Fibroblast of peridontal ligament (primary cell): ENCODE data around the gene TRAPPC11.

Experiments used
- DNase-seq: peaks from one replicate; pipeline ENCODE4 v3.0.0-alpha.2; 2010; ENCODE audit errors: extremely low read depth

The TRAPPC11 gene

DNA sequence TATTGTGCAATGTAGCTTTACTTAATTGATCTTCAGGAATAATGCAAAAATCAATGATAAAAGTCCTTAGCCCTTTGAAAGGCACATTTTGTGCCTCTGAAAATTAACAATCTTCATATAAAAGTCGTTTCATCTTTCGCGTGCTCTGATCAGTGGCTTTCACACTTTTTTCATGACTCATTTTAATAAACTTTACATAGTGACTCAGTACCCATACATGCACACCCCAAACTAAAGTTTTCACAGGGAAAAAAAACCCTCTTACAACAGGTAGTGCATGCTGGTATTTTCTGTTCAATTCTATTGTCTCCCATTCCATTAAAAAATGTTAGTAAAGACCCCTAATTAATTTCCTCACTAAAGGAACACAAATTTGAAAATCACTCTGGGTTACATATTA lies 21.6 kb upstream of the TRAPPC11 start:
- peak; percentile 22 for DNase-seq

DNA sequence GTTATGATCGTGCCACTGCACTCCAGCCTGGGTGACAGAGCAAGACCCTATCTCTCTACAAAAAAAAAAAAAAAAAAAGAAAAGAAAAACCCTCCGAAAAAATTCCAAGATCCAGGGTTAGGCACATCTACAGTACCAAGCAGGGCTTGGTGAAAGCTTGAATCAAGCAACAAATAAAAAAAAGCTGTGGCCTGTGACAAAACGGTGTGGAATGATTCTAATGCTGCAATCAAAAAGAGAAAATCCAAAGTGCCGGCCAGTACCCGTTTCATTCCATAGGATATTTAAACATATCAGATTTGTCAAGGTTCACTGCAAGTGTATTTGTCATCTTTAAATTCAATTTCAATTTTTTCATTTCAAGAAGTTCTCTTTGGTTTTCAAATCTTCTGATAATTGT lies 20.7 kb upstream of the TRAPPC11 start:
- peak; percentile 90 for DNase-seq

DNA sequence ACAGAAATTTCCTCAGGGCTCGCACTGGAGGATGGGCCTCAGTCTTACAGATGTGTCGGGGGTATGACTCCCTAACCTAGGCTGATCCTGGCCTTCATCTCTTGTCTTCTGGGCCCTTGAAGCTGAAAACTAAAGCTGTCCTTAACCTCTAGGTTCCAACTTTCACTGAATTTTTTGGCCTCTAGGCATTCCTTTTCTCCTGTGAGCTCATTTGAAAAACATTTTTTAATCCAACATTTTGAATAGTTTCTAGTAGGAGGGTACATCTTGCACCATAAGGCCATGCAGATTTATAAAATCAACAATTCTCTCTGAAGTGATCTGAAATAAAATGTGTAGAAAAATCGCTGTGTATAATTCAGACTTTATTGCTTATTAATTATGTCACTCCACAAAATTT lies 19.8 kb upstream of the TRAPPC11 start:
- peak; percentile 70 for DNase-seq

- no peak for DNase-seq
These were observed 13.8 kb upstream of the TRAPPC11 start for GRCh38 chr4:183645326-183645725.

DNA sequence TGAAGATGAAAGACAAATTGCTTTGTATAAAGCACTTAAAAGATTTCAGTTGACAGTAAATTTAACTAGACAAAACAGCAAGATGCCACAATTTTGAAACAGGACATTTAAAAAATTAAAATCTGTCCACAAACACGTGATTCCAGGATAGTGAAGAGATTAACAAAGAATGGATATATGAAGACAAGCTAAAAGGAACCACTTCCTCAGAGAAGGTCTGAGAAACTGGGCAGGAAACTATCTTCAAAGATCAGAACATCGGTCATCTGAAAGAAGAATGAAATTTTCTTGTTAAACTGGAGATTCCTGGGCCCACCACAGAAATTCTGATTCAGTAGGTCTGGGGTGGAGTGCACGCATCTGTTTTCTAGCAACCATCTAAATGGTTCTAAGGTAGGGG lies 1.5 kb upstream of the TRAPPC11 start:
- no peak for DNase-seq

- DNase-seq = no peak
These were observed 598 bp upstream of the TRAPPC11 start for GRCh38 chr4:183658362-183659028.

DNA sequence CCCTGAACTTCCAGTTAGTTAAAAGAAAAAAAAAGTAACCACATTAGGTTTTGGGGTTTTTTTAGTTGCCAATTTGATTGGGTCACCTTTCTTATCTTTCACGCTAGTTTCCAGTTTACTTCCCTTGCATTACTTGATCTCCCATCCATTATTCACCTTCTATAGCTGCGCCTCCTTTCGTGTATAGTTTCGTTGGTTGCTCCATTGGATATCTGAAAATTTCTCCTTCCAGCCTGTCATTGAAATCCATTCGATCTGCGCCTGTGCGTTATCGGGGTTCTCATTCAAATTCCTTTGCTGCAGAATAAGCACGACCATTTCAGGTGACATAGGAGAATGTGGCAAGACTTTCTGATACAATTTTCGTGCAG lies 764 bp downstream of the TRAPPC11 start:
- DNase-seq = no peak

GRCh38 chr4:183666088-183666487 lies 7.0 kb downstream of the TRAPPC11 start:
- DNase-seq = no peak

DNA sequence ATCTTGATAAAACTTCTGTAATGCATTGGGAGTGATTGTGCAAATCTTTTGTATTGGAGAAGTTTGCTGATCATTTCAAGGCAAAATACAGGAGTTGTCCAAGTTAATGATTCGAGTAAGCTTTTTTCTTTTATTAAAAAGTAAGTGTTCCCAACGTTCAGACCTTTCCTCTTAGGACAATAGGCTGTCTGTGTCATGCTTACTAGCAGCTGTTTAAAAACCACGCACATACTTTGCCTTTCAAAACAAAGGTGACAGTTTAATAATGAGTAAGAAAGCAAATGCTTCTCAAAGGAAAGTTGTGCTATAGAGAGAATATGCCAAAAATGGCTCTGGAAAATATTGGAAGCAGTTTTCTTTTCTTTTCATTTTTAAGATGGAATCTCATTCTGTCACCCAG lies 11.2 kb downstream of the TRAPPC11 start:
- no peak for DNase-seq

DNA sequence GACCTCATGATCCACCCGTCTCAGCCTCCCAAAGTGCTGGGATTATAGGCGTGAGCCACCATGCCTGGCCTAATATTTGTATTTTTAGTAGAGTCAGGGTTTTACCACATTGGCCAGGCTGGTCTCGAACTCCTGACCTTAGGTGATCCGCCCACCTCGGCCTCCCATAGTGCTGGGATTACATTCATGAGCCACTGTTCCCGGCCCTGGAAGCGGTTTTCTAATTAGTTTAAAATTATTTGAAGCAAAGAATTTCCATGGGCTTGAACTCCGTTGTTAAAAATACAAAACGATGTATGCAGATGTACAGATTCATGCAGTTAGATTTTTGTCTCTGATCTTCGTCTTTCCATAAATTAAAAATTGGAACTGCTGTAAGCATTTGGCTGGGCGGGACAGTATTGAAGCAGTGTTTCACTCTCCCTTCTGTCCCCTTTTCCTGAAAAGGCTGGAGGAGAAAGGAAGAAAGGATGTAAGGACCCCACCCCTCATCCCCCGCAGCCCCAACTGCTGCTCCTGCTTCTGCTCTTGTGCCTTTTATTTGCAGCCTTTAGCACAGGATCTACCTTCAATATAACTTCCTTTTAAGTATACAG lies 12.0 kb downstream of the TRAPPC11 start:
- DNase-seq = no peak

DNA sequence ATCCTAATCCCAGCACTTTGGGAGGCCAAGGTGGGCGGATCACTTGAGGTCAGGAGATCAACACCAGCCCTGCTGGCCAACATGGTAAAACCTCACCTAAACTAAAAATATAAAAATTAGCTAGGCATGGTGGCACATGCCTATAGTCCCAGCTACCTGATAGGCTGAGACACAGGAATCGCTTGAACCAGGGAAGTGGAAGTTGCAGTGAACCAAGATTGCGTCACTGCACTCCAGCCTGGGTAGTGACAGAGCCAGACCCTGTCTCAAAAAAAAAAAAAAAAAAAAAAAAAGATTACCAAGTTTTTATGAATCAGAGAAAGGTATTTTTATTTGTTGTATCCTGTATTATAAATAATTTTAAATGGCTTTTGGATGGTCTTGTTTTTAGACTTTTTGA lies 15.1 kb downstream of the TRAPPC11 start:
- DNase-seq = no peak

DNA sequence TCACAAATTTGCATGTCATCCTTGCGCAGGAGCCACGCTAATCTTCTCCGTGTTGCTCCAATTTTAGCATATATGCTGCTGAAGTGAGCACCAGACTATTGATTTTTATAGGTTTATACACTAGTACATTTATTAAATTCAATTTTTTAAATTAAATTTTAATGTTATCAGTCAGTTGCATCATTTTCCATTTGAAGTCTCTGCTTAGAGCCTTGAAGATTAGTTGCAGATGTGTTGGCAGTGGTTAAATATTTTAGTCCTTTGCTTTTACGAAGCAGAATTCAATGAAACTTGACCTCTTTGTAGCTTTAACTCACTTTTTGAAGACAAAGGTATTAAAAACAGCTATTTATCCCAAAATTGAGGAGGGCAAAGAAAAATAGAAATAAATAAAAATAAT lies 16.5 kb downstream of the TRAPPC11 start:
- DNase-seq = peak; percentile 92

DNA sequence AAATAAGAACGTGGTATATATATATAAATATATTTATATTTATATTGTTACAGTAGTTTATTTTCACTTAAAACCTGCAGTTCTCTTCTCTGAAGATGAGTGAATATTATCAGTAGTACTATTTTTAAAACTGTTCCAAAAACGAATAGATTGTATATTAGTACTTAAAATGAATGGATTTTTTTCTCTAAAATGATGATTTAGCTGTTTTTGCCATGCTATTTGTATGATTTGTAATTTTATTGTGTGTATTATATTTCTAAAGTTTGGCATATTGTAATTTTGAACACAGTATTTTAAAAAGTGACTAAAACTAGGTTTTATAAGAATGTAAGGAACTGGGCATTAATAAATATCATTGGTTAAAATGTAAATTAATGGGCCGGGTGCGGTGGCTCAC lies 22.0 kb downstream of the TRAPPC11 start:
- DNase-seq = no peak

- no peak for DNase-seq
These were observed 27.4 kb downstream of the TRAPPC11 start for GRCh38 chr4:183686461-183686860.

GRCh38 chr4:183688216-183688615 lies 29.1 kb downstream of the TRAPPC11 start:
- no peak for DNase-seq

- no peak for DNase-seq
These were observed 31.9 kb downstream of the TRAPPC11 start for GRCh38 chr4:183691006-183691405.

DNA sequence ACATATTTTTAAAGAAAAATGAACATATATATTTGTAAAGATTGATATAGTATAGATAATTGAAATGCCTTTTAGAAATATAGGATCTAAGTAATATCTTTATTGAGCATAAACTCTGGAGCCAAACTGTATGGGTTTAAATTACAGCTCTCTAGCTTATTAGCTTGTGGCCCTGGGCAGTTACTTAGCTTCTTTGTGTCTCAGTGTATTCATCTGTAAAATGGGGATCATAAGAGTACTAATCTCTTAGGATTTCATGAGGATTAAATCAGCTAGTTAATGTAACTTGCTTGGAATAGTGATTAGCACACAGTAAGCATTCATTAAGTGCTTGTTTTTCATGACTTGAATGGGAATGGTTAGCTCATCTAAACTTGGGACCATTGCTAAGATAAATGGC lies 32.8 kb downstream of the TRAPPC11 start:
- no peak for DNase-seq

- no peak for DNase-seq
These were observed 39.8 kb downstream of the TRAPPC11 start for GRCh38 chr4:183698909-183699308.

- DNase-seq = no peak
These were observed 41.3 kb downstream of the TRAPPC11 start for GRCh38 chr4:183700407-183700806.

- no peak for DNase-seq
These were observed 43.4 kb downstream of the TRAPPC11 start for GRCh38 chr4:183702492-183702891.

- no peak for DNase-seq
These were observed 55.5 kb downstream of the TRAPPC11 start for GRCh38 chr4:183714626-183715025.

- DNase-seq = no peak
These were observed 57.2 kb downstream of the TRAPPC11 start for GRCh38 chr4:183716302-183716701.

- DNase-seq = no peak
These were observed 59.8 kb downstream of the TRAPPC11 start for GRCh38 chr4:183718876-183719275.
